Measurements from ENCODE around the gene CDC25C. TPM values are rescaled to one million over a fixed set of nuclear protein-coding genes. Genes with fewer than 3 reads are reported as not detected.

CDC25C gene
- total RNA-seq, 1 experiment from 2014 or later, result 14.1 TPM

DNA sequence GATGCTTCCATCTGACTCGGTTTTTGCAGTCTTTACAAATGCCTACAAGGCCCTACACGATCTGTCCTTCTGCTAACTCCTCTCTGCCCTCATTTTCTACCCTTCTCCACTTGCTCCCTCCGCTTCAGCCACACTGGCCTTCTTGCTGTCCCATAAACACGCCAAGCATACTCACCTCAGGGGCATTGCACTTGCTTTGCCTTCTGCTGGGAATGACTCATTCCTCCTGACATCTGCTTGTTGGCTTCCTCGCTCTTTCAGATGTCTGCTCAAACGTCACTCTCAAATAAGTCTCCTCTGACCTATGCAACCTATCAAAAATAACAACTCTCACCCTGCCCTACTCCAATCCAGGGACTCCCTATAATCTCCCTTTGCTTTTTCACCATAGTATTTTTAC lies 28.2 kb downstream of the CDC25C start:
- DNase-seq (ENCODE audit: low read depth, low spot score) (no peak), ATAC-seq (no peak)
- POLR2A ChIA-PET, result no interaction called here
- Histone ChIP-seq H3K36me3 (ENCODE audit: control insufficient read depth, insufficient read depth, low read length) (no peaks in the 10 kb centered on the region), H3K4me1 (ENCODE audit: control insufficient read depth, insufficient read depth, low read length) (no peaks in the 10 kb centered on the region), H3K27ac (ENCODE audit: low read length) (no peak overlapping the region), H3K9me3 (ENCODE audit: control insufficient read depth, insufficient read depth, low read depth, low read length) (no peaks in the 10 kb centered on the region), H3K4me3 (ENCODE audit: low read depth in 2 of 2, low read length in 2 of 2) (no peak overlapping the region), H3K27me3 (ENCODE audit: control insufficient read depth, insufficient read depth, low read length) (no peaks in the 10 kb centered on the region)
- no TSS peak for BruUV-seq (replicated peaks)
- in situ Hi-C loops (cut with HindIII; ENCODE audit: low pct_unique_long_range_greater_than_20kb, low sequenced_read_pairs) (no loop called here), intact Hi-C loops (cut with micrococcal nuclease; ENCODE audit: unreplicated experiment) (no loop called here)
- TF ChIP-seq, protein P1, sequence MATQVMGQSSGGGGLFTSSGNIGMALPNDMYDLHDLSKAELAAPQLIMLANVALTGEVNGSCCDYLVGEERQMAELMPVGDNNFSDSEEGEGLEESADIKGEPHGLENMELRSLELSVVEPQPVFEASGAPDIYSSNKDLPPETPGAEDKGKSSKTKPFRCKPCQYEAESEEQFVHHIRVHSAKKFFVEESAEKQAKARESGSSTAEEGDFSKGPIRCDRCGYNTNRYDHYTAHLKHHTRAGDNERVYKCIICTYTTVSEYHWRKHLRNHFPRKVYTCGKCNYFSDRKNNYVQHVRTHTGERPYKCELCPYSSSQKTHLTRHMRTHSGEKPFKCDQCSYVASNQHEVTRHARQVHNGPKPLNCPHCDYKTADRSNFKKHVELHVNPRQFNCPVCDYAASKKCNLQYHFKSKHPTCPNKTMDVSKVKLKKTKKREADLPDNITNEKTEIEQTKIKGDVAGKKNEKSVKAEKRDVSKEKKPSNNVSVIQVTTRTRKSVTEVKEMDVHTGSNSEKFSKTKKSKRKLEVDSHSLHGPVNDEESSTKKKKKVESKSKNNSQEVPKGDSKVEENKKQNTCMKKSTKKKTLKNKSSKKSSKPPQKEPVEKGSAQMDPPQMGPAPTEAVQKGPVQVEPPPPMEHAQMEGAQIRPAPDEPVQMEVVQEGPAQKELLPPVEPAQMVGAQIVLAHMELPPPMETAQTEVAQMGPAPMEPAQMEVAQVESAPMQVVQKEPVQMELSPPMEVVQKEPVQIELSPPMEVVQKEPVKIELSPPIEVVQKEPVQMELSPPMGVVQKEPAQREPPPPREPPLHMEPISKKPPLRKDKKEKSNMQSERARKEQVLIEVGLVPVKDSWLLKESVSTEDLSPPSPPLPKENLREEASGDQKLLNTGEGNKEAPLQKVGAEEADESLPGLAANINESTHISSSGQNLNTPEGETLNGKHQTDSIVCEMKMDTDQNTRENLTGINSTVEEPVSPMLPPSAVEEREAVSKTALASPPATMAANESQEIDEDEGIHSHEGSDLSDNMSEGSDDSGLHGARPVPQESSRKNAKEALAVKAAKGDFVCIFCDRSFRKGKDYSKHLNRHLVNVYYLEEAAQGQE (IDR thresholded peaks at IDR 0.05; ENCODE audit: insufficient read depth in 1 of 2, low read depth in 2 of 2, low read length in 1 of 2), result no peak
- TF ChIP-seq TCF7L2 (IDR thresholded peaks at IDR 0.05; ENCODE audit: low read depth, low read length) (no peak), POLR2AphosphoS5 (IDR thresholded peaks at IDR 0.05; ENCODE audit: low read depth, low read length) (no peak), SIN3A (IDR thresholded peaks at IDR 0.05; ENCODE audit: borderline replicate concordance, insufficient read depth, low read depth, low read length) (no peak)
- TF ChIP-seq, protein P2, sequence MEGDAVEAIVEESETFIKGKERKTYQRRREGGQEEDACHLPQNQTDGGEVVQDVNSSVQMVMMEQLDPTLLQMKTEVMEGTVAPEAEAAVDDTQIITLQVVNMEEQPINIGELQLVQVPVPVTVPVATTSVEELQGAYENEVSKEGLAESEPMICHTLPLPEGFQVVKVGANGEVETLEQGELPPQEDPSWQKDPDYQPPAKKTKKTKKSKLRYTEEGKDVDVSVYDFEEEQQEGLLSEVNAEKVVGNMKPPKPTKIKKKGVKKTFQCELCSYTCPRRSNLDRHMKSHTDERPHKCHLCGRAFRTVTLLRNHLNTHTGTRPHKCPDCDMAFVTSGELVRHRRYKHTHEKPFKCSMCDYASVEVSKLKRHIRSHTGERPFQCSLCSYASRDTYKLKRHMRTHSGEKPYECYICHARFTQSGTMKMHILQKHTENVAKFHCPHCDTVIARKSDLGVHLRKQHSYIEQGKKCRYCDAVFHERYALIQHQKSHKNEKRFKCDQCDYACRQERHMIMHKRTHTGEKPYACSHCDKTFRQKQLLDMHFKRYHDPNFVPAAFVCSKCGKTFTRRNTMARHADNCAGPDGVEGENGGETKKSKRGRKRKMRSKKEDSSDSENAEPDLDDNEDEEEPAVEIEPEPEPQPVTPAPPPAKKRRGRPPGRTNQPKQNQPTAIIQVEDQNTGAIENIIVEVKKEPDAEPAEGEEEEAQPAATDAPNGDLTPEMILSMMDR (IDR thresholded peaks at IDR 0.05), result no peak
- CTCF ChIA-PET, result no interaction called here

DNA sequence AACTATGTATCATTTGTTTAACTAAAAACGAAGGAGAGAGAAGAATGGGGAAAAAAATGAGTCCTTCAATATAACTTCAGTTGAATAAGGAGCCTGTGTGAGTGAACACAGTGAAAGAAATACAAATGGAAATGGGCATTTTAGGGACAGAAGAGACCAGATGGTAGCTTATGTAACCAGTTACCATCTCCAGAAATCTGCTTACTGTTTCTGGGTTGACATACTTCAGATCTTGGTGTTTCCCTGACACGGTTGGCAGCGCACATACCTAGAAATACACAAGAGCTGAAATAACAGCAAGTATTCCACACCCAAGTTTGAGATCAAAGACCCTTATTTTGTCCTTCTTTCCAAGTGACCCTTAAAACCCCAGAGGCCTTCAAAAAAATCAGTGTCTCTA lies 42.3 kb downstream of the CDC25C start:
- no peak for ATAC-seq
- BruUV-seq (replicated peaks), result no TSS peak
- Histone ChIP-seq H3K4me1 (ENCODE audit: control insufficient read depth, insufficient read depth, low read length) (no peaks in the 10 kb centered on the region), H3K27me3 (ENCODE audit: control insufficient read depth, insufficient read depth, low read length) (no peaks in the 10 kb centered on the region), H3K4me3 (ENCODE audit: low read depth in 2 of 2, low read length in 2 of 2) (no peak overlapping the region), H3K36me3 (ENCODE audit: control insufficient read depth, insufficient read depth, low read length) (no peaks in the 10 kb centered on the region), H3K9me3 (ENCODE audit: control insufficient read depth, insufficient read depth, low read depth, low read length) (no peaks in the 10 kb centered on the region), H3K27ac (ENCODE audit: low read length) (no peak overlapping the region)
- POLR2A ChIA-PET, result interaction anchor here (0.5 kb wide), 1 partner anchor 35 kb away, joined by 8 read pairs; no protein-coding TSS in a partner anchor
- CTCF ChIA-PET, result no interaction called here
- no peak for TF ChIP-seq TCF7L2 (IDR thresholded peaks at IDR 0.05; ENCODE audit: low read depth, low read length)
- TF ChIP-seq, protein P1 (IDR thresholded peaks at IDR 0.05; ENCODE audit: insufficient read depth in 1 of 2, low read depth in 2 of 2, low read length in 1 of 2), result no peak
- TF ChIP-seq, protein P2 (IDR thresholded peaks at IDR 0.05), result no peak
- no peak for TF ChIP-seq POLR2AphosphoS5 (IDR thresholded peaks at IDR 0.05; ENCODE audit: low read depth, low read length)
- TF ChIP-seq SIN3A (IDR thresholded peaks at IDR 0.05; ENCODE audit: borderline replicate concordance, insufficient read depth, low read depth, low read length), result no peak
- in situ Hi-C loops (cut with HindIII; ENCODE audit: low pct_unique_long_range_greater_than_20kb, low sequenced_read_pairs), result no loop called here
- intact Hi-C loops (cut with micrococcal nuclease; ENCODE audit: unreplicated experiment), result no loop called here
- no peak for DNase-seq (ENCODE audit: low read depth, low spot score)
